ENCODE measurements around the gene E2F2.

The E2F2 gene

GRCh38 chr1:23562137-23562876, 31.3 kb upstream of the E2F2 start:
- DNase-seq = no peak

GRCh38 chr1:23561813-23562100, 30.7 kb upstream of the E2F2 start:
- DNase-seq = no peak

GRCh38 chr1:23561076-23561812, 30.2 kb upstream of the E2F2 start:
- no peak for DNase-seq

GRCh38 chr1:23559985-23560741, 29.1 kb upstream of the E2F2 start:
- DNase-seq = no peak

GRCh38 chr1:23559136-23559984, 28.3 kb upstream of the E2F2 start, which contains the start of gene ID3:
ID3 (minus strand) TSS chr1:23559501; CDS start chr1:23559426, 75 bp downstream.
- peak; percentile 90 for DNase-seq

GRCh38 chr1:23558872-23559135, 27.8 kb upstream of the E2F2 start:
- DNase-seq = no peak

GRCh38 chr1:23558140-23558871, 27.3 kb upstream of the E2F2 start:
- DNase-seq = no peak

GRCh38 chr1:23557471-23558124, 26.6 kb upstream of the E2F2 start:
- no peak for DNase-seq

GRCh38 chr1:23556635-23557470, 25.8 kb upstream of the E2F2 start:
- no peak for DNase-seq

- DNase-seq = no peak
Measured at GRCh38 chr1:23555986-23556634, 25.1 kb upstream of the E2F2 start.

GRCh38 chr1:23555270-23555985, 24.4 kb upstream of the E2F2 start:
- DNase-seq = no peak

- DNase-seq = peak; percentile 82
Measured at GRCh38 chr1:23554481-23555269, 23.6 kb upstream of the E2F2 start.

GRCh38 chr1:23554127-23554480, 23.1 kb upstream of the E2F2 start:
- no peak for DNase-seq

GRCh38 chr1:23553231-23554126, 22.4 kb upstream of the E2F2 start:
- no peak for DNase-seq

GRCh38 chr1:23551849-23552248, 20.8 kb upstream of the E2F2 start:
- no peak for DNase-seq

GRCh38 chr1:23548704-23549143, 17.7 kb upstream of the E2F2 start:
- DNase-seq = no peak

GRCh38 chr1:23546897-23547584, 16.0 kb upstream of the E2F2 start:
- DNase-seq = no peak

Measured in activated naive CD4-positive, alpha-beta T cell treated with anti-CD3 and anti-CD28 coated beads, Interleukin-2, amount 50 U/mL, for 16 hours (primary cell).